Loucy (cell line): ENCODE results near the gene RFPL2.

Experiments used
- H2AFZ ChIP-seq: fragments of 200-600 bp; sonication (generic); 2 replicates; pipeline ENCODE4 v1.6.0; 2016; ENCODE audit warnings: antibody characterized with exemption, mild to moderate bottlenecking, low read length, moderate library complexity
- H3F3A ChIP-seq: fragments of 200-600 bp; 2 replicates; pipeline ENCODE4 v1.6.0; 2016; ENCODE audit warnings: antibody characterized with exemption, low read depth, mild to moderate bottlenecking
- H3K27me3 ChIP-seq: fragments of 200-600 bp; sonication (generic); 2 replicates; pipeline ENCODE4 v1.6.1; 2014; ENCODE audit warnings: low read length, mild to moderate bottlenecking; ENCODE audit not compliant: insufficient read depth, poor library complexity, severe bottlenecking
- H3K36me3 ChIP-seq: fragments of 200-600 bp; sonication (generic); 2 replicates; pipeline ENCODE4 v1.6.1; 2016; ENCODE audit warnings: low read length; ENCODE audit not compliant: insufficient read depth
- H3K4me1 ChIP-seq: fragments of 200-600 bp; sonication (generic); 2 replicates; pipeline ENCODE4 v1.5.1; 2014; ENCODE audit warnings: low read length, mild to moderate bottlenecking; ENCODE audit not compliant: insufficient read depth, poor library complexity, severe bottlenecking
- H3K4me2 ChIP-seq: fragments of 200-600 bp; sonication (generic); 2 replicates; pipeline ENCODE4 v1.6.0; 2014; ENCODE audit warnings: antibody characterized with exemption, low read length, low read depth, mild to moderate bottlenecking; ENCODE audit not compliant: poor library complexity, severe bottlenecking
- H3K4me3 ChIP-seq: fragments of 200-600 bp; sonication (generic); 2 replicates; pipeline ENCODE4 v1.5.1; 2014; ENCODE audit warnings: low read length, mild to moderate bottlenecking, mixed read lengths; ENCODE audit not compliant: poor library complexity, severe bottlenecking
- H3K79me2 ChIP-seq: fragments of 200-600 bp; sonication (generic); 2 replicates; pipeline ENCODE4 v1.6.1; 2014; ENCODE audit warnings: low read length; ENCODE audit not compliant: insufficient read depth
- H3K9ac ChIP-seq: fragments of 200-600 bp; sonication (generic); 2 replicates; pipeline ENCODE4 v1.6.0; 2014; ENCODE audit warnings: mild to moderate bottlenecking, low read depth, low read length, moderate library complexity; ENCODE audit not compliant: poor library complexity, severe bottlenecking
- H3K9me2 ChIP-seq: fragments of 200-600 bp; sonication (generic); replicated peaks from 2 replicates; pipeline ENCODE4 v1.6.1; 2016; ENCODE audit warnings: low read depth, low read length, mixed read lengths
- H3K9me3 ChIP-seq: fragments of 200-600 bp; sonication (generic); 2 replicates; pipeline ENCODE4 v1.6.1; 2014; ENCODE audit warnings: mild to moderate bottlenecking, antibody characterized with exemption, low read length, low read depth; ENCODE audit not compliant: insufficient read depth
- H4K20me1 ChIP-seq: fragments of 200-600 bp; sonication (generic); 2 replicates; pipeline ENCODE4 v1.6.0; 2014; ENCODE audit warnings: antibody characterized with exemption, low read length, mild to moderate bottlenecking; ENCODE audit not compliant: insufficient read depth, poor library complexity, severe bottlenecking
- EZH2phosphoT487 ChIP-seq: fragments of 200-600 bp; IDR thresholded peaks from 2 replicates; pipeline ENCODE4 v1.6.1; 2018; ENCODE audit warnings: antibody characterized with exemption, mild to moderate bottlenecking, moderate library complexity, borderline replicate concordance
- TF ChIP-seq, protein P1 (sequence below): fragments of 200-600 bp; sonication (generic); conservative IDR thresholded peaks from 2 replicates; pipeline ENCODE4 v1.5.1; 2014; ENCODE audit warnings: mild to moderate bottlenecking, antibody characterized with exemption, low read length

Gene RFPL2

DNA sequence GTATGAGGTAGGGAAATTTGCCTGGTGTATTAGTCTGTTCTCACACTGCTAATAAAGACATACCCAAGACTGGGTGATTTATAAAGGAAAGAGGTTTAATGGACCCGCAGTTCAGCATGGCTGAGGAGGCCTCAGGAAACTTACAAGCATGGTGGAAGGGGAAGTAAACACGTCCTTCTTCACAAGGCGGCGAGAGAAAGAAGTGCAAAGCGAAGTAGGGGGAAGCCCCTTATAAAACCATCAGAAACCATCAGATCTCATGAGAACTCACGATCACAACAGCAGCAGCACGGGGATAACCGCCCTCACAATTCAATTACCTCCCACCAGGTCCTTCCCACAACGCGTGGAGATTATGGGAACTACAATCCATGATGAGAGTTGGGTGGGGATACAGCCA lies 12.0 kb upstream of the RFPL2 start:
- Histone ChIP-seq H3K4me1 (no peaks in the 10 kb centered on the region), H3K79me2 (no peaks in the 10 kb centered on the region), H3K27me3 (no peaks in the 10 kb centered on the region), H3K9ac (no peak overlapping the region), H3K9me2 (no peaks in the 10 kb centered on the region), H4K20me1 (no peaks in the 10 kb centered on the region), H3K36me3 (no peaks in the 10 kb centered on the region), H3F3A (no peaks in the 10 kb centered on the region), H3K9me3 (no peaks in the 10 kb centered on the region), H3K4me3 (no peak overlapping the region), H3K4me2 (no peak overlapping the region), H2AFZ (no peak overlapping the region)
- TF ChIP-seq, protein P1, sequence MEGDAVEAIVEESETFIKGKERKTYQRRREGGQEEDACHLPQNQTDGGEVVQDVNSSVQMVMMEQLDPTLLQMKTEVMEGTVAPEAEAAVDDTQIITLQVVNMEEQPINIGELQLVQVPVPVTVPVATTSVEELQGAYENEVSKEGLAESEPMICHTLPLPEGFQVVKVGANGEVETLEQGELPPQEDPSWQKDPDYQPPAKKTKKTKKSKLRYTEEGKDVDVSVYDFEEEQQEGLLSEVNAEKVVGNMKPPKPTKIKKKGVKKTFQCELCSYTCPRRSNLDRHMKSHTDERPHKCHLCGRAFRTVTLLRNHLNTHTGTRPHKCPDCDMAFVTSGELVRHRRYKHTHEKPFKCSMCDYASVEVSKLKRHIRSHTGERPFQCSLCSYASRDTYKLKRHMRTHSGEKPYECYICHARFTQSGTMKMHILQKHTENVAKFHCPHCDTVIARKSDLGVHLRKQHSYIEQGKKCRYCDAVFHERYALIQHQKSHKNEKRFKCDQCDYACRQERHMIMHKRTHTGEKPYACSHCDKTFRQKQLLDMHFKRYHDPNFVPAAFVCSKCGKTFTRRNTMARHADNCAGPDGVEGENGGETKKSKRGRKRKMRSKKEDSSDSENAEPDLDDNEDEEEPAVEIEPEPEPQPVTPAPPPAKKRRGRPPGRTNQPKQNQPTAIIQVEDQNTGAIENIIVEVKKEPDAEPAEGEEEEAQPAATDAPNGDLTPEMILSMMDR = no peak
- no peak for TF ChIP-seq EZH2phosphoT487

DNA sequence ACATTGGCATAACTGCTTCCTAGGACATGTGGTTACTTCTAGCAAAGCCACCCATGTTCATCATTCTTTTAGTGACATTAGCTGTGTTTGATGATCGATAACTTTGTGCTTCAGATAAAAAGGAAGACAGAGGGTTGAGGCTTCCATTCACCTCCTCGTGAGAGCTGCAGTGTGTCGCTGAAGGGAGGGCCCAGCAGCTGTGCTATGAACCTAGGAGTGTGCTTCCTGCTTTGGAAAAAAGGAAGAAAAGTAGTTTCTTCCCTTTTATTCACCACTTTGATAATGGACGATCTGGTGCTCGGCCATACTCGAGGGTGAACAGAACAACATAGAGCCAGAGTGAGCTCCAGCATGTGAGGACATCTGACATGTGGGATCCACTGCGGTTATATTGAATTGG lies 6.1 kb upstream of the RFPL2 start:
- H3K9me3 ChIP-seq = no peaks in the 10 kb centered on the region

DNA sequence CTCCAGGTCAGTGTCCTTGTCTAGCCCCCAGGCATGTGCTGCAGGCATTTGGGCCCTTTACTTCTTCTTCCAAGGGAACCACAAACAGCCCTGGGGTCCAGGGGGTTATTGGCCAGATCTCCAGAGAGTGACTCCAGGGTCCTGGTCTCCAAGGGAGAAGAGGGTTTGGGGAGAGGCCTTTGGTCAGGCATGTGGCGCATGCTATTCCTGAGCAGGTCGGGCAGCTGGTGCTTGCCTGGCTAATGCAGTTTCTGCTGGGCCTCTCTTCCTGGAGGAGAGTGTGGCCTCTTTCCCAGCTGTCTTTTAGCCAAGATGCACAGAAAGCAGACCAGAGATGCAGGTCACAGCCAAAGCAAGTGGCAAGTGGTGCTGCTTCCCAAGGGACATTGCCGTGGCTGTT lies 3.8 kb upstream of the RFPL2 start:
- Histone ChIP-seq H3K36me3 (no peaks in the 10 kb centered on the region), H3F3A (no peaks in the 10 kb centered on the region), H3K4me1 (no peaks in the 10 kb centered on the region), H3K9ac (no peak overlapping the region), H3K27me3 (no peaks in the 10 kb centered on the region), H2AFZ (no peak overlapping the region), H3K9me2 (no peaks in the 10 kb centered on the region), H3K4me3 (no peak overlapping the region), H4K20me1 (no peaks in the 10 kb centered on the region), H3K79me2 (no peaks in the 10 kb centered on the region), H3K9me3 (no peaks in the 10 kb centered on the region), H3K4me2 (no peak overlapping the region)
- TF ChIP-seq EZH2phosphoT487 = no peak

More for the DNA sequence above, 6.1 kb upstream of the RFPL2 start:
- Histone ChIP-seq H2AFZ (no peak overlapping the region), H3K9me2 (no peaks in the 10 kb centered on the region), H3K79me2 (no peaks in the 10 kb centered on the region), H3K27me3 (no peaks in the 10 kb centered on the region), H4K20me1 (no peaks in the 10 kb centered on the region), H3K4me3 (no peak overlapping the region), H3K36me3 (no peaks in the 10 kb centered on the region), H3K4me2 (no peak overlapping the region), H3K9ac (no peak overlapping the region), H3F3A (no peaks in the 10 kb centered on the region), H3K4me1 (no peaks in the 10 kb centered on the region)
- TF ChIP-seq, protein P1 = no peak
- no peak for TF ChIP-seq EZH2phosphoT487

DNA sequence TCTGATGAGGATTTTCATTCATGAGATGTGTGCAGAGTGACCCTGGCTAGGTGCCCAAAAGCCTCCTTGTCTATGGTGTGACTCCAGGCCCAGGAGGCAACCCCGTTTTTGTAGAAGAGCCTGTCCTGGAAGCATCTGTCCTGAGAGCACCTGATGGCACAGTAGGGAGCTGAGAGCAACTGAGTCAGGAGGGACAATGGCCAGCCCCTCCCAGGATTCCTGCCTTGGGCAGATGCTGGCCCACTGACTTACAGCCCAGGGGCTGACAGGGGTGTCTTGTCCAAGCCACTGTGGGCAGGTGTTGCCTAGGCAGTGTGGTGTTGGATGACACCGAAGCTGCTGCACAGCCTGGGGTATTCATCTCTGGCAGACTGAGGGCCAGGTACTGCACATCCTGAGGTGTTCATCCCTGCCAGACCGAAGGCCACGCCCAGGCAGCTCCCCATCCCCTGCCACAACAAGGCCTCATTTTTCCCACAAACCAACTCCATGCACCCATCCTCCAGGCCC lies 3.2 kb upstream of the RFPL2 start:
- Histone ChIP-seq H3K9me3 (no peaks in the 10 kb centered on the region), H3K9me2 (no peaks in the 10 kb centered on the region), H3F3A (no peaks in the 10 kb centered on the region), H4K20me1 (no peaks in the 10 kb centered on the region), H3K9ac (no peak overlapping the region), H3K27me3 (no peaks in the 10 kb centered on the region), H3K4me3 (no peak overlapping the region), H3K4me1 (no peaks in the 10 kb centered on the region), H3K36me3 (no peaks in the 10 kb centered on the region), H3K4me2 (no peak overlapping the region), H3K79me2 (no peaks in the 10 kb centered on the region), H2AFZ (no peak overlapping the region)
- TF ChIP-seq, protein P1 = no peak
- no peak for TF ChIP-seq EZH2phosphoT487
